HG03575 (cell line): ENCODE results near the gene ANKRA2.
A peak's percentile ranks its signal among the peaks of the same experiment; 100 is the strongest.

Source experiments
- ATAC-seq: cut with Tn5 transposase; IDR thresholded peaks from one replicate; pipeline ENCODE4 v1.9.1; 2021; ENCODE audit not compliant: unreplicated experiment, insufficient number of reproducible peaks, low FRiP score; ENCODE audit errors: extremely low read depth

The ANKRA2 gene, protein sequence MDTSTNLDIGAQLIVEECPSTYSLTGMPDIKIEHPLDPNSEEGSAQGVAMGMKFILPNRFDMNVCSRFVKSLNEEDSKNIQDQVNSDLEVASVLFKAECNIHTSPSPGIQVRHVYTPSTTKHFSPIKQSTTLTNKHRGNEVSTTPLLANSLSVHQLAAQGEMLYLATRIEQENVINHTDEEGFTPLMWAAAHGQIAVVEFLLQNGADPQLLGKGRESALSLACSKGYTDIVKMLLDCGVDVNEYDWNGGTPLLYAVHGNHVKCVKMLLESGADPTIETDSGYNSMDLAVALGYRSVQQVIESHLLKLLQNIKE

DNA sequence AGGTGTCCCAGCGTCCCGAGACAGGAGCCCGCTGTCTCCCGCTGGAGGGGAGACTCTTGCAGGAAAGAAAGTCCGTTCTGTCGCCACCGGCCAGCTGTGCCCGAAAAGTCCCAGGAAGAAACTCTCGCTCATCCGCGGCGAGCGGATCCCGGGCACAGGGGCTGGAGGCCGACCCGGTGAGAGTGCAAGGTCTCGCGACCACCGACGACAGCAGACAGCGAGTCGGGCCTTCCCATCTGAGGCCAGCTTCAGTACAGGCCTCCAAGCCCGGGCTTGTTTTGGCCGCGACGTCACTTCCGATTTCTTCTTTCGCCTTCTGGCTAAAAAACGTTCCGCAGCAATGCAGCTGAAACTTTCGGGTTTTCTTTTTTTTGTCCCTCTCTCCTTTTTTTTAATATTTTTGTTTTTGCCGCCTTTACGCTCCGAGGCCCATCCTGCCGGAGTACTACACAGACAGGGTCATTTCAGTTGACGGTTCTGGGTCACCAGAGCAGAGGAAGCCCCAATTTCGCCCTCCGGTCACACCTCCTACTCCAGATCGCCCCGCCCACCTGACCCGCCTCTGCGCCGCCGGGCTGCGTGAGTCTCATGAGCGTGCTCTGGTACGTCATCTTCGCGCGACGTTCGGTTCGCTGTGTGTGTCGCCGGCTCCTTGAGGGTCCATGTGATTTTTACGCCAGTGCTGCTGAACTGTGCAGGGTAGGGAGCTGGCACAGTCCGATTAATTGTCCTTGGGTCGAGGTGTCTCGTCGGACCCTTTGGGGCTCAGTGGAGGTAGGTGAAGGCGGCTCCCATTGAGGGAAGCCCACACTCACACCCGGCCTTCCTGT lies at the start of gene ANKRA2, which contains the start of gene UTP15:
ANKRA2 (minus strand) TSS at position 501 of the 830 bp plus-strand sequence. CDS start 2,758 bp downstream, outside the sequence.
UTP15 (plus strand) TSS at position 605 of the 830 bp plus-strand sequence. CDS start 1,602 bp downstream, outside the sequence.
- ATAC-seq: peak; percentile 49

GRCh38 chr5:73615085-73615484 lies 49.6 kb upstream of the ANKRA2 start:
- ATAC-seq: no peak

- ATAC-seq: no peak
Observed at GRCh38 chr5:73612799-73613198, 47.4 kb upstream of the ANKRA2 start.

GRCh38 chr5:73607228-73607627 lies 41.8 kb upstream of the ANKRA2 start:
- ATAC-seq: no peak

DNA sequence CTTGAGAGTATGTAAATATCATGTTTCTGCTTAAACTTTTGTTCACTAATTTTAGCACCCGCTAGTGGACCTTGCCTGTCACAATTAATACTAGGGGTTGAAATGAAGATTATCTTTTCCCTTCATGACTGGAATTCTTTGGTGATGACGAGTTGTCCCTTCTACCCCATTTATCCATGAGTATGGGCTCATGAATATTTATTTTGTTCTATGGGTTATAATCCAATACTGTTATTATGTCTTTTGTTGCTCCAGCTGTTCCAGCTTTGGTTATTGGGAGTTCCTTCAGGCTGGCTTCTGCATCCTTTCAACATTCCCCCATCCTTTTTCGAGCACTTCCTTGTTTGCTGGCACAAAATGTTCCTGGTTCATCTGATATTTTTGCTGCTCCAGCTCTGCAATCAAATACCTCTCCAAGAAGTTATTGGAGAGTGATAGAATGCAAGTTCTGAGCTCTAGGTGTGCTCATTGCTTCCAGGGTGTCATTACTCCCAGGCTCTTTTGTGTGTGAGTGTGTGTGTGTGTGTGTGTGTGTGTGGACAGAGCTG lies 40.8 kb upstream of the ANKRA2 start:
- ATAC-seq: no peak

GRCh38 chr5:73605223-73606087 lies 40.0 kb upstream of the ANKRA2 start:
- ATAC-seq: no peak

DNA sequence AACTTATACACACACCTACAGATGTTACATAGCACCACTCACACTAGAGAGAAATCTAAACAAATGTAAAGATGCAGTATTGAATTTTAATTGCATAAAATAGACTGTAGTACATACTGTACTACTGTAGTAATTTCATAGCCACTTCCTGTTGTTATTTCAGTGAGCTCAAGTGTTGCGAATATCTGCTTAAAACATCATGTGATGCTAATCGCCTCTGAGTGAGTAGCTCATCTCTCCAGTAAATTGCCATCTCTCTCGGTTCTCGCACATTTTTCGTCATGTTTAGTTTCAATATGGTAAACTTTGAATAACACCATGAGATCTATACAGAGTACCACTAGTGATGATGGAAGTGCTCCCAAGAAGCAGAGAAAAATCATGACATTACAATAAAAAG lies 38.6 kb upstream of the ANKRA2 start:
- no peak for ATAC-seq

DNA sequence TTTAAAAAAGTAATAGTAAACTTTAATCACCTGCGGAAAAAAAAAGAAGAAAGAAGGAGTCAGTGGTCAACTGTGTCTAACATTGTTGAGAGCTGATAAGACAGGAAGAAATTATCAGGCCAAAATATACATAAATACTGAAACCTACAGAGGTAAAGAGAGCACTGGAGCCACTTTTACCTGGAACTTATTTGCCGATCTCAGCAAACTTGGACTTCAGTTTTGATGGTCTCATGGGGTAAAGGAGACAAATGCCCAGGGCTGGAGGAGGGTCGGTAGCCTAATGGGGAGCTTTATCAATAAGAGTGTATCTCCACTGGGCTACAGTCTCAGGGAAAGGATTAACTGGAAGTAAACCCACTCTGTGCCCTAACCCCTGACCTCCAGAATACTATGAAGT lies 33.9 kb upstream of the ANKRA2 start:
- no peak for ATAC-seq

DNA sequence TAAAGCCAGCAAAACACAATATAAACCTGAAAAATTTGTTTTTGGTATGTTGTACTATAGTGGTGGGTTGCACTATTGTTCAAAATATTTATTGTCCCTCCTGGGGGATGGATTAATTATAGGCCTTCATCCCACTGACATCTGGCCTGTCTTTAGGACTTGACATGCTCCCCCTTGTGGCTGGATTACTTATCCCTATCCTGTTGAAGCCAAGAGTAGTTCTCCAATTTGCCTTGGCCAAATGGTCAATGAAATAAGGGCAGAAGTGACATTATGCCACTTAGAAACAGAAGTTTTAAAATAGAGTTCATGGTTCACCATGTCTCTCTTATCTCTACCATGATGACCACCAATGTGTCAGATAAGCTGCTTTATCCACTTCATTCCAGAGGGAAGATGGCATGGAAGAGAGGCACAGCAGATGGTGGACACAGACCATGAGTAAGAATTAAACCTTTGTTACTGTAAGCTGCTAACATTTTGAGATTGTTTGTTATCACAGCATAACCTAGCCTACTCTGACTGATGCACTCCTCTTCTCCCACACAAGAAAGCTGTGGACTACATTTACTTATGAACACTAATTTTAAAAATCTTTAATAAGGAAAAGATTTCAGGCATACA lies 31.4 kb upstream of the ANKRA2 start:
- no peak for ATAC-seq

DNA sequence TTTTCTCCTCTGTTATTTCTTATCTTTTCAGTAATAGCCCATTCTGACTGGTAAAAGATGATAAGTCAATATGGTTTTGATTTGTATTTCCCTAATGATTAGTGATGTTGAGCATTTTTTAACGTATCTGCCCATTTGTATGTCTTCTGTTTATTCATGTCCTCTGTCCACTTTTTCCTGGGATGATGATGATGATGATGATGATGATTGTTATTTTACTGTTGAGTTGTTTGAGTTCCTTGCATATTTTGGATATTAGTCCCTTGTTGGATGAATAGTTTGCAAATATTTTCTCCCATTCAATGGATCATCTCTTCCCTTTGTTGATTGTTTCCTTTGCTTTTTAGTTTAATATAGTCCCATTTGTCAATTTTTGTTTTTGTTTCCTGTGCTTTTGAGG lies 27.1 kb upstream of the ANKRA2 start:
- no peak for ATAC-seq

DNA sequence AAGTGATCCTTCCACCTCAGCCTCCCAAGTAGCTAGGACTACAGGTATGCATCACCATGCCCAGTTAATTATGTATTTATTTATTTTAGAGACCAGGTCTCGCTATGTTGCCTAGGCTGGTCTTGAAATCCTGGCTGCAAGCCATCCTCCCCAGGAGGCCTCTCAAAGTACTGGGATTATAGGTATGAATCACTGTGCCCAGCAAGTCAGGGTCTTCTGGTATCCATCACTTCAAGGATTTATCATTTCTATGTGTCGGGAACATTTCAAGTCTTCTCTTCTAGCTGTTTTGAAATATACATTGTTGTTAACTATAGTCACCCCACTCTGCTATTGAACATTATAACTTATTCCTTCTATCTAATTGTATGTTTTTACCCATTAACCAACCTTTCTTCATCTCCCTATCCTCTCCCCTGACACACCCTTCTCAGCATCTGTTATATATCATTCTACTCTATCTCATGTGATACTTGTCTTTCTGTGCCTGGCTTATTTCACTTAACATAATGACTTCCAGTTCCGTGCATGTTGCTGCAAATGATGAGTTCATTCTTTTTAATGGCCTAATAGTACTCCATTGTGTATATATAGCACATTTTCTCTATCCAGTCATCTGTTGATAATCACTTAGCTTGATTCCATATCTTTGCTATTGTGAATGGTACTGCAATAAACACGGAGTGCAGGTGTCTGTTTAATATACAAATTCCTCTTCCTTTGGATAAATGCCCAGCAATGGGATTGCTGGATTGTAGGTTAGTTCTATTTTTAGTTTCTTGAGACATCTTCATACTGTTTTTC lies 26.5 kb upstream of the ANKRA2 start:
- ATAC-seq: no peak

DNA sequence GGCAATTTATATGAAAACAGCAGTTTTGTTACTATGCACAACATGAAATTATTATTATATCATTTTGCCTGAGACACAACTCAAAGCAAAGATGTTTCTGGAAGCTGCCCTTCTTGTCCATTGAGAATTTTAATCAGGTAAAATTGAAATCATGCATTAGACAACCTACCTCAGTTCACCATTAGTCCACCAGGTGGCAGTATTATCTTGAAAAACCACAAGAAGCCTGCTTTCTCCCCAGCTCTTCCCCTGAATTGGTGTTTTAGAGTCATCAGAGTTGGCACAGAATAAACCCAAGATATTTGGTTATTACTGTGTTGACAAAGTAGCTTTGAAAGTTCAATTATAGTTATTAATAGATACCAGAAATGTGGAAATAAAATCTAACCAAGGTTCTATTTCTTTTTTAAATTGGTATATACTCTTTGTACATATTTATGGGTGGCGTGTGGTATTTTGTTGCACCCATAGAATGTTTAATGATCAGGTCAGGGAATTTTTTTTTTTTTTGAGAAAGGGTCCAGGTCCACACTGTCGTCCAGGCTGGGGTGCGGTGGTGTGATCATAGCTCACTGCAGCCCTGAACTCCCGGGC lies 25.8 kb upstream of the ANKRA2 start:
- ATAC-seq: no peak

DNA sequence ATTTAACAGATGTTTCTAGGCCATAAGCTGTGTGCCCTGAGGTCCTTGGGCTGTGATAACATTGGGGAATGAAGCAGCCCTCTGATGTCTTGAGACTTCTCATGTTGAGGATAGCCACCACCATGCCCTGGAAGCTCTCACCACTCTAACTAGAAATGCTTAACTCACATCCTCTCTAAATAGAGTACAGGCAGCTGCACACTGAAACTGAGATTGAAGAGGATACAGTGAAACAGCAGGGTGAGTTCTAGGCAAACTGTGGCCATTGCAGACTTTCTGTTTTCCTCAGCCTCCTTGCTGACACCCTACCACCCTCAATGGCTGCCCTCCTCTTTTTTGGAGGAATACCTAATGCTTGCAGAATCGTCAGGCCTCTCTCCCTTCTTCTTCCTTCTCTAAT lies 22.5 kb upstream of the ANKRA2 start:
- ATAC-seq: no peak

GRCh38 chr5:73582285-73583145 lies 17.1 kb upstream of the ANKRA2 start:
- no peak for ATAC-seq

DNA sequence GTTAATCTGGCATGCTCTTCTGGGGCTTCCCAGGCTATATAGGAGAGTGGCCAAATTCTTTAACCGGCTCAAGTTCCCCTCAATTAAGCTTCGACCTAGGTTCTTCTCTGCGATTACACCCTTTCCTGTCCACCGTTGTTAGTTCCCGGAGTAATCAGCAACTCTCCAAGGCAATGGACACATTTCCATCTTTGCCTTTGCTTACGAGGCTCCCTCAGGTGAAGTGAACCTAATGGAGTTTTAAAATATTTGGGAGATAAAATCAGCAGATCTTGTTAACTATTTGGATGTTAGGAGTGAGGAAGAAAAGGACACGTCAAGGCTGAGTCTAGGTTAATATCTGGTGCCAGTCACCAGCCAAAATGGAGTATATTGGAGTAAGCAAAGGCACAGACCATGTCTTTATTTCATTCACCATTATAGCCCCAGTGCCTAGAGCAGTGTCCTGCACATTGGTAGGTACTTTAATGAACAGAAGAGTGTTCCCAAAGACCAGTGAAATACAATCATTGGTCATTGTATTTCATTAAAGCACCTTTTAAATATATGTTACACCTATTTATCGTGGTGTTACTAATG lies 619 bp upstream of the ANKRA2 start:
- ATAC-seq: no peak

GRCh38 chr5:73564675-73565074 lies 764 bp downstream of the ANKRA2 start:
- ATAC-seq: no peak
